Neutrophil (primary cell): ENCODE data around the gene FGG.

Experiments used
- H3K27ac ChIP-seq: fragments of 200-600 bp; sonication (generic); 2 replicates; pipeline ENCODE4 v1.5.1; 2016; ENCODE audit warnings: mild to moderate bottlenecking, moderate library complexity
- H3K27me3 ChIP-seq: fragments of 200-600 bp; sonication (generic); 2 replicates; pipeline ENCODE4 v1.6.0; 2016; ENCODE audit warnings: mild to moderate bottlenecking
- H3K36me3 ChIP-seq: fragments of 200-600 bp; sonication (generic); 2 replicates; pipeline ENCODE4 v1.5.1; 2017
- H3K4me1 ChIP-seq, 2 experiments: fragments of 200-600 bp in 1 of 2; sonication (generic) in 1 of 2; 1 replicate in 1 of 2; 2 replicates in 1 of 2; pipeline versions ENCODE4 v1.5.1 to v1.6.1; 2013 to 2016; ENCODE audit warnings: low read depth in 1 of 2, low read length in 1 of 2, mild to moderate bottlenecking in 1 of 2, moderate library complexity in 1 of 2; ENCODE audit not compliant: control insufficient read depth in 1 of 2, insufficient read depth in 1 of 2
- H3K4me3 ChIP-seq, 2 experiments: fragments of 200-600 bp in 1 of 2; sonication (generic) in 1 of 2; 1 replicate in 1 of 2; 2 replicates in 1 of 2; pipeline ENCODE4 v1.5.1; 2013 to 2016; ENCODE audit warnings: low read depth in 1 of 2, low read length in 1 of 2, mild to moderate bottlenecking in 1 of 2, moderate library complexity in 1 of 2
- H3K9me3 ChIP-seq: fragments of 200-600 bp; sonication (generic); 2 replicates; pipeline ENCODE4 v1.5.1; 2016
- CTCF ChIP-seq: fragments of 200-600 bp; sonication (generic); IDR thresholded peaks from 2 replicates; pipeline ENCODE4 v1.5.1; 2016; ENCODE audit warnings: antibody characterized with exemption

FGG gene

GRCh38 chr4:154606728-154607723 is 5.4 kb downstream of the FGG start:
- TF ChIP-seq CTCF, result no peak
- Histone ChIP-seq H3K4me1 (no peaks in the 10 kb centered on the region), H3K27ac (no peak overlapping the region), H3K4me3 (no peak overlapping the region), H3K36me3 (no peaks in the 10 kb centered on the region), H3K27me3 (no peaks in the 10 kb centered on the region), H3K9me3 (no peaks in the 10 kb centered on the region)

GRCh38 chr4:154604696-154605200 is 7.7 kb downstream of the FGG start:
- no peak overlapping the region for H3K27ac ChIP-seq
- H3K36me3 ChIP-seq, result no peaks in the 10 kb centered on the region
- no peak overlapping the region for H3K4me3 ChIP-seq
- TF ChIP-seq CTCF, result no peak
- no peaks in the 10 kb centered on the region for H3K27me3 ChIP-seq
- H3K4me1 ChIP-seq, result no peaks in the 10 kb centered on the region
- no peaks in the 10 kb centered on the region for H3K9me3 ChIP-seq

- no peak overlapping the region for H3K4me3 ChIP-seq
- no peak overlapping the region for H3K27ac ChIP-seq
- no peaks in the 10 kb centered on the region for H3K9me3 ChIP-seq
- no peaks in the 10 kb centered on the region for H3K27me3 ChIP-seq
- H3K36me3 ChIP-seq, result no peaks in the 10 kb centered on the region
- no peaks in the 10 kb centered on the region for H3K4me1 ChIP-seq
- no peak for TF ChIP-seq CTCF
Measured at GRCh38 chr4:154603033-154603943, 9.2 kb downstream of the FGG start.

GRCh38 chr4:154602404-154603020 is 9.9 kb downstream of the FGG start:
- H3K9me3 ChIP-seq, result no peaks in the 10 kb centered on the region

More at GRCh38 chr4:154602404-154603020, 9.9 kb downstream of the FGG start:
- Histone ChIP-seq H3K27me3 (no peaks in the 10 kb centered on the region), H3K4me3 (no peak overlapping the region), H3K36me3 (no peaks in the 10 kb centered on the region), H3K27ac (no peak overlapping the region), H3K4me1 (no peaks in the 10 kb centered on the region)
- TF ChIP-seq CTCF, result no peak
